ENCODE measurements around the gene GHITM. TPM values are rescaled to one million over a fixed set of nuclear protein-coding genes. Genes with fewer than 3 reads are reported as not detected.

GHITM gene
- total and polyA plus RNA-seq, 2 donors (not counting 1 experiment from before 2014, with no cell fraction given): 40.5 to 75.1 TPM

DNA sequence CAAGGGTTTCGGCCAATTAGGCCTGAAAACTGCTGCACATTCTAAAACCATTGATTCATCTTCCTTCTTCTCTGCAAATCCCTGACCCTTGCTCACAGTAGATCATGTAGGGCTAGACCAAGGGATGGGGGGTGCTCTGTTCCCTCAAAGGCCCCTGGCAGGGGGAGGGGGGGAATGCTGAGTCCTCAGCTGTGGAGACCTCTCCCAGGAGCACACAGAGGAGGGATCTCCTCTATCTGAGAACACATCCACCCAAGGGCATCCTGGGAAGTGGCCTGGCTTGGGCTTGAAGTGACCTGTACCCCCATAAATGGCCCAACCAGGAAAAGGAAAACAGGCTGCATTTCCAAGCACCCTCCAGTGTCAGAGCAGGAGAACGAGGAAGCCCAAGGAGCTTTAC, 54.0 kb downstream of the GHITM start:
- H3K27ac Mint-ChIP-seq: no peak overlapping the region
- CTCF ChIA-PET: interaction anchor here (1.4 to 2.3 kb wide), 2 partner anchors 8 to 29 kb away, joined by 3 to 6 read pairs; no protein-coding TSS in a partner anchor
- H3K9ac ChIP-seq (ENCODE audit: low read length): no peak overlapping the region

DNA sequence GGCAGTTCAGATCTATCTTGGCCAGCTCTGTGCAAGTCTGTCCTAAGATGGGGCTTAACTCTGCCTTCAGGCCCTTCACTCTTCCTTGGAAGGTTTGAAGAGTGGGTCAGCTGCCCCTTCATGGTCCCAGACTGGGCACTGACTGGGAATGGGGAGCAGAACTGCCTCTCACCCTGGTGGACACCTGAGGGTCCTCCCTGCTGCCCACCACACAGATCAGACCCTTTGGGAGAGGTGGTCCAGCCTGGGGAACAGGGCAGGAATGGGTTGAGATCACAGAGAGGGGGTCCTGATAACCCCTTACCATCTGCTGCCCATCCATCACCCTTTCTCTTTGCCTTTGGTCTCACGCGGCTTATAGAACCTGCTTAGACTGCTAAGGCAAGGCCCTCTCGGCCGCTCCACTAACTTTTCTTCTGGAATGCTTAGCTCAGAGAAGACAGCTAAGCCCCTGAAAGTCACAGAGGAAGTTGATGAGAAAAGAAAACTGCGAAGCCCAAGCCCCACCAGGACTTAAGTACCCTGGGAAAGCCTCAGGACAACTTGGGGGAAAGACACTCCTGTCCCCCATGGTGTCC, 54.6 kb downstream of the GHITM start:
- Mint-ChIP-seq H3K27ac (no peak overlapping the region), H3K4me1 (peaks cover 8% of the 10 kb centered on the region), H3K27me3 (peaks cover 48% of the 10 kb centered on the region), H3K9me3 (ENCODE audit: insufficient read depth) (no peaks in the 10 kb centered on the region), H3K4me3 (peak overlapping the region; percentile 71)
- H3K27me3 ChIP-seq (replicated peaks in 1 of 4; ENCODE audit: control extremely low read depth in 1 of 4, control insufficient read depth in 3 of 4, insufficient read depth in 4 of 4, low read length in 3 of 4): peaks cover 0 to 49% (median 24%) of the 10 kb centered on the region in 4 experiments
- peaks cover 14 to 15% of the 10 kb centered on the region in 2 donors for H3K4me1 ChIP-seq (ENCODE audit: control insufficient read depth in 2 of 2, insufficient read depth in 2 of 2, low read length in 2 of 2)
- ATAC-seq (ENCODE audit: low read depth) (no peak), DNase-seq (no peak)
- WGBS (ENCODE audit: insufficient coverage): 24% methylated on average over 3 of the region's 5 CpGs
- peak overlapping the region; percentile 87 for H3K4me2 ChIP-seq (replicated peaks; ENCODE audit: low read depth, low read length, poor library complexity, severe bottlenecking)
- H3K9me3 ChIP-seq (ENCODE audit: control extremely low read depth in 1 of 3, control insufficient read depth in 2 of 3, insufficient read depth in 1 of 3, low read length in 2 of 3): peaks cover 0 to 5% (median 0%) of the 10 kb centered on the region in 3 donors
- ChIA-PET CTCF (interaction anchor here (1.4 to 1.8 kb wide), 2 partner anchors 8 to 46 kb away, joined by 3 to 7 read pairs; no protein-coding TSS in a partner anchor), POLR2A (no interaction called here)
- peak overlapping the region; percentile 72 for H2AFZ ChIP-seq (ENCODE audit: insufficient read depth, low read depth, low read length, poor library complexity, severe bottlenecking)
- no peak overlapping the region for H3K27ac ChIP-seq (ENCODE audit: low read length in 2 of 2)
- TF ChIP-seq, protein P1, sequence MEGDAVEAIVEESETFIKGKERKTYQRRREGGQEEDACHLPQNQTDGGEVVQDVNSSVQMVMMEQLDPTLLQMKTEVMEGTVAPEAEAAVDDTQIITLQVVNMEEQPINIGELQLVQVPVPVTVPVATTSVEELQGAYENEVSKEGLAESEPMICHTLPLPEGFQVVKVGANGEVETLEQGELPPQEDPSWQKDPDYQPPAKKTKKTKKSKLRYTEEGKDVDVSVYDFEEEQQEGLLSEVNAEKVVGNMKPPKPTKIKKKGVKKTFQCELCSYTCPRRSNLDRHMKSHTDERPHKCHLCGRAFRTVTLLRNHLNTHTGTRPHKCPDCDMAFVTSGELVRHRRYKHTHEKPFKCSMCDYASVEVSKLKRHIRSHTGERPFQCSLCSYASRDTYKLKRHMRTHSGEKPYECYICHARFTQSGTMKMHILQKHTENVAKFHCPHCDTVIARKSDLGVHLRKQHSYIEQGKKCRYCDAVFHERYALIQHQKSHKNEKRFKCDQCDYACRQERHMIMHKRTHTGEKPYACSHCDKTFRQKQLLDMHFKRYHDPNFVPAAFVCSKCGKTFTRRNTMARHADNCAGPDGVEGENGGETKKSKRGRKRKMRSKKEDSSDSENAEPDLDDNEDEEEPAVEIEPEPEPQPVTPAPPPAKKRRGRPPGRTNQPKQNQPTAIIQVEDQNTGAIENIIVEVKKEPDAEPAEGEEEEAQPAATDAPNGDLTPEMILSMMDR (IDR thresholded peaks at IDR 0.05): no peak
- no peak for TF ChIP-seq EZH2 (IDR thresholded peaks at IDR 0.05; ENCODE audit: borderline replicate concordance, insufficient read depth, low read depth, low read length, poor library complexity, severe bottlenecking)
- intact Hi-C loops (cut with micrococcal nuclease): no loop called here
- H4K20me1 ChIP-seq (ENCODE audit: control insufficient read depth, insufficient read depth, low read length, poor library complexity, severe bottlenecking): no peaks in the 10 kb centered on the region
- peak overlapping the region in 4 of 5 experiments; percentile 11 to 51 (median 40) for H3K4me3 ChIP-seq (ENCODE audit: control extremely low read depth in 1 of 5, extremely low read depth in 1 of 5, insufficient read depth in 1 of 5, low read depth in 2 of 5, low read length in 4 of 5)
- H3K9ac ChIP-seq (ENCODE audit: low read length): peak overlapping the region; percentile 56
- no peaks in the 10 kb centered on the region for H3K79me2 ChIP-seq (ENCODE audit: control insufficient read depth, insufficient read depth, low read length)
- H3K36me3 ChIP-seq (replicated peaks in 1 of 2; ENCODE audit: control extremely low read depth in 1 of 2, control insufficient read depth in 1 of 2, extremely low read depth in 1 of 2, insufficient read depth in 2 of 2, low read length in 1 of 2): no peaks in the 10 kb centered on the region

More for the DNA sequence above, 54.0 kb downstream of the GHITM start:
- H3K4me1 Mint-ChIP-seq: peaks cover 8% of the 10 kb centered on the region
- no peak for TF ChIP-seq EZH2 (IDR thresholded peaks at IDR 0.05; ENCODE audit: borderline replicate concordance, insufficient read depth, low read depth, low read length, poor library complexity, severe bottlenecking)
- TF ChIP-seq, protein P1 (IDR thresholded peaks at IDR 0.05): no peak
- no peak overlapping the region for H3K4me3 ChIP-seq (ENCODE audit: control extremely low read depth in 1 of 5, extremely low read depth in 1 of 5, insufficient read depth in 1 of 5, low read depth in 2 of 5, low read length in 4 of 5)
- peaks cover 43% of the 10 kb centered on the region for H3K27me3 Mint-ChIP-seq
- POLR2A ChIA-PET: no interaction called here
- no peaks in the 10 kb centered on the region for H3K79me2 ChIP-seq (ENCODE audit: control insufficient read depth, insufficient read depth, low read length)
- H3K4me1 ChIP-seq (ENCODE audit: control insufficient read depth in 2 of 2, insufficient read depth in 2 of 2, low read length in 2 of 2): peaks cover 14 to 15% of the 10 kb centered on the region in 2 donors
- DNase-seq (no peak), ATAC-seq (ENCODE audit: low read depth) (no peak)
- WGBS (ENCODE audit: insufficient coverage): 95% methylated on average over 2 of the region's 2 CpGs
- no peak overlapping the region for H3K4me2 ChIP-seq (replicated peaks; ENCODE audit: low read depth, low read length, poor library complexity, severe bottlenecking)
- intact Hi-C loops (cut with micrococcal nuclease): no loop called here
- H2AFZ ChIP-seq (ENCODE audit: insufficient read depth, low read depth, low read length, poor library complexity, severe bottlenecking): no peak overlapping the region
- H3K27ac ChIP-seq (ENCODE audit: low read length in 2 of 2): no peak overlapping the region
- H3K27me3 ChIP-seq (replicated peaks in 1 of 4; ENCODE audit: control extremely low read depth in 1 of 4, control insufficient read depth in 3 of 4, insufficient read depth in 4 of 4, low read length in 3 of 4): peaks cover 0 to 51% (median 24%) of the 10 kb centered on the region in 4 experiments
- H3K4me3 Mint-ChIP-seq: peak overlapping the region; percentile 47
- H4K20me1 ChIP-seq (ENCODE audit: control insufficient read depth, insufficient read depth, low read length, poor library complexity, severe bottlenecking): no peaks in the 10 kb centered on the region
- H3K36me3 ChIP-seq (replicated peaks in 1 of 2; ENCODE audit: control extremely low read depth in 1 of 2, control insufficient read depth in 1 of 2, extremely low read depth in 1 of 2, insufficient read depth in 2 of 2, low read length in 1 of 2): no peaks in the 10 kb centered on the region
- peaks cover 0 to 5% (median 0%) of the 10 kb centered on the region in 3 donors for H3K9me3 ChIP-seq (ENCODE audit: control extremely low read depth in 1 of 3, control insufficient read depth in 2 of 3, insufficient read depth in 1 of 3, low read length in 2 of 3)
- H3K9me3 Mint-ChIP-seq (ENCODE audit: insufficient read depth): no peaks in the 10 kb centered on the region
